Ishikawa (cell line): ENCODE measurements around the gene PAK5.

Experiments
- CEBPB ChIP-seq: IDR thresholded peaks from 2 replicates; pipeline ENCODE4 v1.6.1; 2012
- CREB1 ChIP-seq: IDR thresholded peaks from 2 replicates; pipeline ENCODE4 v1.6.1; 2012; ENCODE audit warnings: low read depth
- EGR1 ChIP-seq: IDR thresholded peaks from 2 replicates; pipeline ENCODE4 v1.6.1; 2012
- EP300 ChIP-seq: IDR thresholded peaks from 2 replicates; pipeline ENCODE4 v1.6.1; 2012; ENCODE audit warnings: borderline replicate concordance
- FOXM1 ChIP-seq: IDR thresholded peaks from 2 replicates; pipeline ENCODE4 v1.6.1; 2012; ENCODE audit warnings: low read depth, borderline replicate concordance
- TAF1 ChIP-seq: IDR thresholded peaks from 2 replicates; pipeline ENCODE4 v1.6.1; 2012; ENCODE audit warnings: low read depth, mild to moderate bottlenecking
- TEAD4 ChIP-seq: IDR thresholded peaks from 2 replicates; pipeline ENCODE4 v1.6.1; 2012
- USF1 ChIP-seq: IDR thresholded peaks from 2 replicates; pipeline ENCODE4 v1.6.1; 2012
- YY1 ChIP-seq: IDR thresholded peaks from 2 replicates; pipeline ENCODE4 v1.6.1; 2012; ENCODE audit warnings: low read depth
- TF ChIP-seq, protein P1 (sequence below): IDR thresholded peaks from 2 replicates; pipeline ENCODE4 v1.6.1; 2012
- TF ChIP-seq, protein P2 (sequence below): IDR thresholded peaks from 2 replicates; pipeline ENCODE4 v1.6.1; 2012; ENCODE audit warnings: low read depth, mild to moderate bottlenecking

DNA sequence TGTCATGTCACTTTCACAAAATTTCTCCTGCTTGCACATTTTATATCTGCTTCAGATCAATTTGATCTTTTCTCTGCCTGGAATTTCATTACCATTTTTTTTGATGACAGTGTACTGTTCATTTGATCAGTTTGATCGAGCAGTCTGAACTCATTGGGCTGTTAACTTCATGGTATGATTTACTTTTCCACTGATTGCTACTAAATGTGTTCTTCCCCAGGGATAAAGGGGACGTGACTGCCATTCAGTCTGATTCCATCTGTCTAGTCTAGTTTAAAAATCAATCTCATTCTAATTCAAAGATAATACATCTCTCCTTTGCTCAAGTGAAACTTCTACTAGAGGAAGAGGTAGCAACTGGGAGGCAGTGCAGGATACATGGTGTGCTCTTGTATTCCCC is 303.4 kb downstream of the PAK5 start:
- TF ChIP-seq TEAD4: no peak
- TF ChIP-seq FOXM1: no peak
- TF ChIP-seq YY1: no peak
- TF ChIP-seq, protein P1, sequence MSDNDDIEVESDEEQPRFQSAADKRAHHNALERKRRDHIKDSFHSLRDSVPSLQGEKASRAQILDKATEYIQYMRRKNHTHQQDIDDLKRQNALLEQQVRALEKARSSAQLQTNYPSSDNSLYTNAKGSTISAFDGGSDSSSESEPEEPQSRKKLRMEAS: no peak
- TF ChIP-seq CEBPB: no peak
- no peak for TF ChIP-seq CREB1
- TF ChIP-seq USF1: no peak
- TF ChIP-seq, protein P2, sequence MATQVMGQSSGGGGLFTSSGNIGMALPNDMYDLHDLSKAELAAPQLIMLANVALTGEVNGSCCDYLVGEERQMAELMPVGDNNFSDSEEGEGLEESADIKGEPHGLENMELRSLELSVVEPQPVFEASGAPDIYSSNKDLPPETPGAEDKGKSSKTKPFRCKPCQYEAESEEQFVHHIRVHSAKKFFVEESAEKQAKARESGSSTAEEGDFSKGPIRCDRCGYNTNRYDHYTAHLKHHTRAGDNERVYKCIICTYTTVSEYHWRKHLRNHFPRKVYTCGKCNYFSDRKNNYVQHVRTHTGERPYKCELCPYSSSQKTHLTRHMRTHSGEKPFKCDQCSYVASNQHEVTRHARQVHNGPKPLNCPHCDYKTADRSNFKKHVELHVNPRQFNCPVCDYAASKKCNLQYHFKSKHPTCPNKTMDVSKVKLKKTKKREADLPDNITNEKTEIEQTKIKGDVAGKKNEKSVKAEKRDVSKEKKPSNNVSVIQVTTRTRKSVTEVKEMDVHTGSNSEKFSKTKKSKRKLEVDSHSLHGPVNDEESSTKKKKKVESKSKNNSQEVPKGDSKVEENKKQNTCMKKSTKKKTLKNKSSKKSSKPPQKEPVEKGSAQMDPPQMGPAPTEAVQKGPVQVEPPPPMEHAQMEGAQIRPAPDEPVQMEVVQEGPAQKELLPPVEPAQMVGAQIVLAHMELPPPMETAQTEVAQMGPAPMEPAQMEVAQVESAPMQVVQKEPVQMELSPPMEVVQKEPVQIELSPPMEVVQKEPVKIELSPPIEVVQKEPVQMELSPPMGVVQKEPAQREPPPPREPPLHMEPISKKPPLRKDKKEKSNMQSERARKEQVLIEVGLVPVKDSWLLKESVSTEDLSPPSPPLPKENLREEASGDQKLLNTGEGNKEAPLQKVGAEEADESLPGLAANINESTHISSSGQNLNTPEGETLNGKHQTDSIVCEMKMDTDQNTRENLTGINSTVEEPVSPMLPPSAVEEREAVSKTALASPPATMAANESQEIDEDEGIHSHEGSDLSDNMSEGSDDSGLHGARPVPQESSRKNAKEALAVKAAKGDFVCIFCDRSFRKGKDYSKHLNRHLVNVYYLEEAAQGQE: no peak
- no peak for TF ChIP-seq EGR1
- no peak for TF ChIP-seq TAF1
- TF ChIP-seq EP300: no peak
